ENCODE results near the gene RSPH10B. TPM values are rescaled to one million over a fixed set of nuclear protein-coding genes. Genes with fewer than 3 reads are reported as not detected.
"Not testable (repeated sequence)": the region's sequence is repeated elsewhere in the genome, so short reads cannot be mapped to it uniquely, and the experiment has no call there.

The RSPH10B gene
- total RNA-seq, 1 experiment from 2014 or later, result not detected

- CTCF ChIA-PET, result interaction anchor here (0.6 kb wide), 1 partner anchor 420 kb away, joined by 8 read pairs; no protein-coding TSS in a partner anchor
Measured at GRCh38 chr7:6012355-6013104, 42.0 kb upstream of the RSPH10B start.

GRCh38 chr7:6011541-6011940 is 41.1 kb upstream of the RSPH10B start:
- no TSS peak for BruUV-seq (replicated peaks)
- intact Hi-C loops (cut with micrococcal nuclease; ENCODE audit: unreplicated experiment), result no loop called here

More at GRCh38 chr7:6012355-6013104, 42.0 kb upstream of the RSPH10B start:
- H3K4me1 ChIP-seq (replicated peaks; ENCODE audit: insufficient read depth), result peaks cover 31% of the 10 kb centered on the region
- no peak overlapping the region; the same call in 1 of the 2 replicates for H3K27ac ChIP-seq
- POLR2A ChIA-PET (ENCODE audit: unreplicated experiment), result no interaction called here
- no peaks in the 10 kb centered on the region for H3K27me3 ChIP-seq (ENCODE audit: insufficient read depth, low read depth)
- H3K79me2 ChIP-seq (ENCODE audit: low read depth), result peaks cover 79% of the 10 kb centered on the region
- peaks cover 27% of the 10 kb centered on the region; the same call in 1 of the 2 replicates for H3F3A ChIP-seq (ENCODE audit: insufficient read depth, low read depth)
- DNase-seq, result no peak
- intact Hi-C loops (cut with micrococcal nuclease; ENCODE audit: unreplicated experiment), result no loop called here
- H3K4me3 ChIP-seq, result no peak overlapping the region
- TF ChIP-seq CTCF (conservative IDR thresholded peaks at IDR 0.05), result no peak
- no peak for TF ChIP-seq EZH2 (IDR thresholded peaks at IDR 0.05; ENCODE audit: low read depth)
- H4K20me1 ChIP-seq (ENCODE audit: insufficient read depth), result no peaks in the 10 kb centered on the region
- peaks cover 43% of the 10 kb centered on the region for H3K36me3 ChIP-seq (ENCODE audit: low read depth)
- no peak overlapping the region for H3K4me2 ChIP-seq
- no peak overlapping the region for H2AFZ ChIP-seq
- H3K9me2 ChIP-seq (ENCODE audit: insufficient read depth), result no peaks in the 10 kb centered on the region
- no peaks in the 10 kb centered on the region for H3K9me3 ChIP-seq (ENCODE audit: insufficient read depth, low read depth)
- no TSS peak for BruUV-seq (replicated peaks)

GRCh38 chr7:6010370-6010769 is 39.9 kb upstream of the RSPH10B start:
- POLR2A ChIA-PET (ENCODE audit: unreplicated experiment), result not testable (repeated sequence)

More at GRCh38 chr7:6011541-6011940, 41.1 kb upstream of the RSPH10B start:
- H3K79me2 ChIP-seq (ENCODE audit: low read depth), result peaks cover 81% of the 10 kb centered on the region
- H4K20me1 ChIP-seq (ENCODE audit: insufficient read depth), result no peaks in the 10 kb centered on the region
- H3F3A ChIP-seq (ENCODE audit: insufficient read depth, low read depth), result peaks cover 21% of the 10 kb centered on the region; the same call in 1 of the 2 replicates
- H2AFZ ChIP-seq, result no peak overlapping the region
- no peak for DNase-seq
- no peak overlapping the region for H3K27ac ChIP-seq
- H3K27me3 ChIP-seq (ENCODE audit: insufficient read depth, low read depth), result no peaks in the 10 kb centered on the region
- no peaks in the 10 kb centered on the region for H3K9me3 ChIP-seq (ENCODE audit: insufficient read depth, low read depth)
- no peaks in the 10 kb centered on the region for H3K9me2 ChIP-seq (ENCODE audit: insufficient read depth)
- ChIA-PET CTCF (no interaction called here), POLR2A (ENCODE audit: unreplicated experiment) (interaction anchor here (0.7 kb wide), 1 partner anchor 14 kb away, joined by 18 read pairs; no protein-coding TSS in a partner anchor)
- peaks cover 31% of the 10 kb centered on the region for H3K4me1 ChIP-seq (replicated peaks; ENCODE audit: insufficient read depth)
- H3K36me3 ChIP-seq (ENCODE audit: low read depth), result peaks cover 38% of the 10 kb centered on the region
- H3K4me2 ChIP-seq, result peak overlapping the region; percentile 98; the same call in 1 of the 2 replicates
- no peak overlapping the region for H3K4me3 ChIP-seq
- TF ChIP-seq CTCF (conservative IDR thresholded peaks at IDR 0.05) (no peak), EZH2 (IDR thresholded peaks at IDR 0.05; ENCODE audit: low read depth) (no peak)

More at GRCh38 chr7:6010370-6010769, 39.9 kb upstream of the RSPH10B start:
- Histone ChIP-seq H3K4me2 (peak overlapping the region; percentile 98), H3K4me1 (replicated peaks; ENCODE audit: insufficient read depth) (peaks cover 20% of the 10 kb centered on the region), H3K36me3 (ENCODE audit: low read depth) (peaks cover 31% of the 10 kb centered on the region), H3K4me3 (peak overlapping the region; percentile 100), H3K27ac (0 out of 2 replicates have a peak overlapping the region, but pooled peaks have one; percentile 28), H3F3A (ENCODE audit: insufficient read depth, low read depth) (peaks cover 16% of the 10 kb centered on the region; the same call in 1 of the 2 replicates), H3K79me2 (ENCODE audit: low read depth) (peaks cover 84% of the 10 kb centered on the region)
- H3K27me3 ChIP-seq (ENCODE audit: insufficient read depth, low read depth); H2AFZ ChIP-seq; DNase-seq; intact Hi-C loops (cut with micrococcal nuclease; ENCODE audit: unreplicated experiment); H3K9me3 ChIP-seq (ENCODE audit: insufficient read depth, low read depth); H3K9me2 ChIP-seq (ENCODE audit: insufficient read depth); H4K20me1 ChIP-seq (ENCODE audit: insufficient read depth): not testable (repeated sequence)
- TSS peak; percentile 40 for BruUV-seq (replicated peaks)
- CTCF ChIA-PET, result interaction anchor here (0.6 kb wide), 1 partner anchor 20 kb away, joined by 3 read pairs; no protein-coding TSS in a partner anchor
